GM12878 (cell line): ENCODE data around the gene SELENOO. TPM values are rescaled to one million over a fixed set of nuclear protein-coding genes. Genes with fewer than 3 reads are reported as not detected.
A peak's percentile ranks its signal among the peaks of the same experiment; 100 is the strongest.

Source experiments
- ATAC-seq: fragments of 200-7000 bp; cut with Tn5 transposase; 3 replicates; pipeline ENCODE4 v1.9.1; 2020; ENCODE audit warnings: mild to moderate bottlenecking, moderate library complexity
- BruUV-seq: library from RNA; stranded (reverse); fragments of 400-500 nt; replicated peaks from 2 replicates; lab custom pipeline; 2021; lab: Mats Ljungman, UMichigan
- CTCF ChIA-PET: fragments of 300-600 bp; sonication (Branson Sonifier 250); formaldehyde crosslinking; extraction: SDS; loops from one replicate; lab custom pipeline; 2021; ENCODE audit warnings: inconsistent platforms; lab: Yijun Ruan, JAX
- POLR2A ChIA-PET: fragments of 350-600 bp; formaldehyde crosslinking; extraction: SDS; loops from one replicate; lab custom pipeline; 2021; ENCODE audit warnings: inconsistent platforms; lab: Charles Lee
- RAD21 ChIA-PET: fragments of 300-600 bp; sonication (Branson Sonifier 250); formaldehyde crosslinking; loops from one replicate; lab custom pipeline; 2023; ENCODE audit warnings: antibody characterized with exemption; ENCODE audit not compliant: unreplicated experiment; lab: Charles Lee
- SMC1A ChIA-PET: fragments of 300-600 bp; sonication (Branson Sonifier 250); formaldehyde crosslinking; loops from one replicate; lab custom pipeline; 2023; ENCODE audit not compliant: unreplicated experiment, uncharacterized antibody; lab: Charles Lee
- DNase-seq: peaks from one replicate; pipeline ENCODE4 v3.0.0-alpha.2; 2011; ENCODE audit warnings: low read depth, low spot score
- FAIRE-seq: peaks from 3 replicates; lab custom pipeline; 2011; peaks lifted over from hg19 to GRCh38; lab: Jason Lieb, UNC
- H2AFZ ChIP-seq: 2 replicates; pipeline ENCODE4 v1.6.0; 2011; ENCODE audit warnings: low read depth, low read length, control low read depth; ENCODE audit not compliant: control insufficient read depth
- H3K27ac ChIP-seq: 2 replicates; pipeline ENCODE4 v1.5.1; 2011; ENCODE audit warnings: control low read depth; ENCODE audit not compliant: control insufficient read depth, insufficient read depth
- H3K27me3 ChIP-seq, 2 experiments: replicated peaks in 1 of 2; 2 replicates each; pipeline versions ENCODE4 v1.6.0 to v1.6.1; 2011; ENCODE audit warnings: low read length in 1 of 2; ENCODE audit not compliant: control insufficient read depth in 2 of 2, insufficient read depth in 2 of 2
- H3K36me3 ChIP-seq, 2 experiments: 2 replicates each; pipeline ENCODE4 v1.5.1; 2011; ENCODE audit warnings: low read length in 1 of 2; ENCODE audit not compliant: control insufficient read depth in 2 of 2, insufficient read depth in 2 of 2
- H3K4me1 ChIP-seq: 2 replicates; pipeline ENCODE4 v1.6.1; 2011; ENCODE audit warnings: mild to moderate bottlenecking, low read length, moderate library complexity, mixed read lengths; ENCODE audit not compliant: control insufficient read depth, insufficient read depth
- H3K4me2 ChIP-seq: 2 replicates; pipeline ENCODE4 v1.6.0; 2011; ENCODE audit warnings: control low read depth; ENCODE audit not compliant: control insufficient read depth, insufficient read depth
- H3K4me3 ChIP-seq: fragments of 200-600 bp; sonication (generic); 2 replicates; pipeline ENCODE4 v1.5.1; 2016
- H3K79me2 ChIP-seq: 2 replicates; pipeline ENCODE4 v1.6.0; 2011; ENCODE audit warnings: low read length; ENCODE audit not compliant: control insufficient read depth, insufficient read depth
- H3K9ac ChIP-seq: 2 replicates; pipeline ENCODE4 v1.8.0; 2011; ENCODE audit warnings: low read length, control low read depth, mixed read lengths; ENCODE audit not compliant: control insufficient read depth, insufficient read depth
- H3K9me3 ChIP-seq: replicated peaks from 3 replicates; pipeline ENCODE4 v1.5.1; 2011; ENCODE audit warnings: mild to moderate bottlenecking, low read length; ENCODE audit not compliant: control insufficient read depth, insufficient read depth
- H4K20me1 ChIP-seq: 2 replicates; pipeline ENCODE4 v1.6.0; 2011; ENCODE audit not compliant: control insufficient read depth, insufficient read depth
- BCLAF1 ChIP-seq: fragments of 450-650 bp; IDR thresholded peaks from 2 replicates; pipeline ENCODE4 v1.6.1; 2017; ENCODE audit warnings: antibody characterized with exemption, mild to moderate bottlenecking, moderate library complexity
- DPF2 ChIP-seq: fragments of 450-650 bp; IDR thresholded peaks from 2 replicates; pipeline ENCODE4 v1.6.1; 2017; ENCODE audit warnings: mild to moderate bottlenecking
- ETV6 ChIP-seq, 2 experiments: fragments of 450-650 bp in 1 of 2; IDR thresholded peaks in 1 of 2; conservative IDR thresholded peaks in 1 of 2; 2 replicates each; pipeline ENCODE4 v1.6.1; 2014; ENCODE audit warnings: antibody characterized with exemption in 1 of 2, borderline replicate concordance in 1 of 2, low read depth in 1 of 2, mild to moderate bottlenecking in 1 of 2, moderate library complexity in 1 of 2
- IKZF1 ChIP-seq: fragments of 450-650 bp; conservative IDR thresholded peaks from 2 replicates; pipeline ENCODE4 v1.6.1; 2017; ENCODE audit warnings: antibody characterized with exemption, mild to moderate bottlenecking
- JUNB ChIP-seq: IDR thresholded peaks from 2 replicates; pipeline ENCODE4 v1.6.1; 2016; ENCODE audit warnings: antibody characterized with exemption, mild to moderate bottlenecking
- MXI1 ChIP-seq: fragments of 150-350 bp; IDR thresholded peaks from 2 replicates; pipeline ENCODE4 v1.6.1; 2011; ENCODE audit warnings: low read depth, mild to moderate bottlenecking, inconsistent platforms, low read length, improper control_type of control experiment
- NFYB ChIP-seq: IDR thresholded peaks from 2 replicates; pipeline ENCODE4 v1.6.1; 2011; ENCODE audit warnings: low read depth, mild to moderate bottlenecking, low read length, improper control_type of control experiment, moderate library complexity; ENCODE audit not compliant: insufficient read depth
- NR2C1 ChIP-seq: fragments of 450-650 bp; IDR thresholded peaks from 2 replicates; pipeline ENCODE4 v1.6.1; 2017; ENCODE audit warnings: antibody characterized with exemption, mild to moderate bottlenecking, moderate library complexity
- NR2C2 ChIP-seq: IDR thresholded peaks from 2 replicates; pipeline ENCODE4 v1.6.1; 2011; ENCODE audit warnings: borderline replicate concordance, low read depth; ENCODE audit not compliant: control insufficient read depth, insufficient read length
- POLR2A ChIP-seq: IDR thresholded peaks from 2 replicates; pipeline ENCODE4 v1.6.1; 2011; ENCODE audit warnings: low read depth, mild to moderate bottlenecking, low read length
- POLR2AphosphoS5 ChIP-seq: IDR thresholded peaks from 2 replicates; pipeline ENCODE4 v1.6.1; 2011; ENCODE audit warnings: mild to moderate bottlenecking, low read length, inconsistent platforms
- RFX5 ChIP-seq: IDR thresholded peaks from 2 replicates; pipeline ENCODE4 v1.6.1; 2011; ENCODE audit warnings: low read depth, low read length, improper control_type of control experiment
- SP1 ChIP-seq: IDR thresholded peaks from one replicate; pipeline ENCODE4 v1.6.1; 2011; ENCODE audit warnings: low read depth, low read length
- SPI1 ChIP-seq: IDR thresholded peaks from 2 replicates; pipeline ENCODE4 v1.6.1; 2011; ENCODE audit warnings: low read depth, mild to moderate bottlenecking, low read length, moderate library complexity, borderline replicate concordance; ENCODE audit not compliant: insufficient read depth
- SREBF2 ChIP-seq: IDR thresholded peaks from 2 replicates; pipeline ENCODE4 v1.6.1; 2012; ENCODE audit warnings: mild to moderate bottlenecking, low read length
- STAT3 ChIP-seq: IDR thresholded peaks from 2 replicates; pipeline ENCODE4 v1.6.1; 2011; ENCODE audit warnings: low read depth, low read length, improper control_type of control experiment
- TAF1 ChIP-seq: IDR thresholded peaks from 2 replicates; pipeline ENCODE4 v1.6.1; 2011; ENCODE audit warnings: mild to moderate bottlenecking, low read depth, low read length, borderline replicate concordance
- ZNF217 ChIP-seq: fragments of 450-650 bp; IDR thresholded peaks from 2 replicates; pipeline ENCODE4 v1.6.1; 2017; ENCODE audit warnings: antibody characterized with exemption, mild to moderate bottlenecking
- WGBS: methylation state at CpG from one replicate; pipeline ENCODE4 v1.1.6; 2016; ENCODE audit warnings: low lambda C conversion rate; ENCODE audit not compliant: insufficient replicate concordance, insufficient coverage; ENCODE audit errors: missing lambda C conversion rate; 5-methylcytosine and 5-hydroxymethylcytosine counted together
- in situ Hi-C: fragments of 300-500 bp; cut with MboI; formaldehyde crosslinking; loops from 9 replicates; pipeline ENCODE4 v1.14.3; 2018; ENCODE audit warnings: mixed read lengths
- intact Hi-C: fragments of 100-400 bp; cut with micrococcal nuclease; formaldehyde crosslinking; loops from one replicate; pipeline ENCODE4 v1.14.2; 2022; ENCODE audit not compliant: unreplicated experiment
- polyA plus RNA-seq, 11 experiments: library from polyadenylated mRNA; depleted of rRNA in 4 of 11; unstranded in 6 of 11; stranded (reverse) in 5 of 11; fragments of >200 nt; fragmentation: Nextera tagmentation in 4 of 11; fragmentation: Illumina TruSeq in 1 of 11; extraction: Ambion mirVana in 4 of 11; extraction: Trizol in 1 of 11; gene quantifications; 1 replicate in 1 of 11; 2 replicates in 10 of 11; pipeline versions ENCODE4 v1.2.1 to v1.2.3, GENCODE V29; 2011 to 2016; ENCODE audit warnings: inconsistent platforms in 2 of 11, missing spikeins in 2 of 11, low read depth in 1 of 11
- total RNA-seq, 4 experiments: library from RNA; depleted of rRNA in 3 of 4; stranded (reverse); fragments of >200 nt in 3 of 4; fragmentation: Illumina TruSeq in 1 of 4; extraction: Trizol in 1 of 4; gene quantifications; 2 replicates each; pipeline versions ENCODE4 v1.2.1 to v1.2.3, GENCODE V29; 2013 to 2021

Gene SELENOO
- total and polyA plus RNA-seq, 10 of the 15 experiments (the other 5 are each of a cell fraction or from before 2014, with no cell fraction given) = 0.42 to 23.3 (median 3.3) TPM

GRCh38 chr22:50196256-50196655, 4.6 kb upstream of the SELENOO start:
- intact Hi-C loops = loop anchor here (10.0 kb wide), 1 partner anchor 261 kb away; no protein-coding TSS in a partner anchor
- WGBS = 85% methylated on average over 8 of the region's 18 CpGs
- Histone ChIP-seq H3K9me3 (no peaks in the 10 kb centered on the region), H3K4me2 (no peak overlapping the region), H2AFZ (no peak overlapping the region), H3K9ac (no peak overlapping the region), H4K20me1 (no peaks in the 10 kb centered on the region), H3K27me3 (no peaks in the 10 kb centered on the region), H3K36me3 (peaks cover 0 to 45% of the 10 kb centered on the region in 2 experiments; a peak in 3 of 4 replicates), H3K27ac (0 out of 2 replicates have a peak overlapping the region, but pooled peaks have one; percentile 7), H3K4me3 (no peak overlapping the region), H3K79me2 (peaks cover 29% of the 10 kb centered on the region), H3K4me1 (peaks cover 43% of the 10 kb centered on the region)
- no peak for ATAC-seq
- in situ Hi-C loops = no loop called here
- ChIA-PET SMC1A (no interaction called here), CTCF (interaction anchor here (1.2 kb wide), 1 partner anchor 23 kb away, joined by 3 read pairs; no protein-coding TSS in a partner anchor), POLR2A (no interaction called here), RAD21 (interaction anchor here (1.5 kb wide), 1 partner anchor 9 kb away, joined by 3 read pairs; no protein-coding TSS in a partner anchor)
- no peak for FAIRE-seq
- TF ChIP-seq STAT3 = no peak
- no peak for TF ChIP-seq ETV6 (conservative IDR thresholded peaks at IDR 0.05 in 1 of 2, IDR thresholded peaks at IDR 0.05 in 1 of 2; ENCODE audit: borderline replicate concordance in 1 of 2, low read depth in 1 of 2)
- peak; percentile 27; the same call in 1 of the 2 replicates for TF ChIP-seq POLR2A
- no peak for TF ChIP-seq TAF1
- TF ChIP-seq BCLAF1 = no peak
- no peak for TF ChIP-seq SREBF2
- no peak for TF ChIP-seq DPF2
- no peak for TF ChIP-seq MXI1
- no peak for TF ChIP-seq JUNB
- no peak for TF ChIP-seq RFX5
- no peak for TF ChIP-seq SP1
- peak; percentile 19; the same call in 1 of the 2 replicates for TF ChIP-seq POLR2AphosphoS5
- no peak for TF ChIP-seq NFYB
- no peak for TF ChIP-seq SPI1
- no peak for TF ChIP-seq NR2C1
- TF ChIP-seq IKZF1 = no peak
- TF ChIP-seq ZNF217 = no peak
- no peak for TF ChIP-seq NR2C2
- no peak for DNase-seq
- BruUV-seq = no TSS peak
